SK-N-SH (cell line): Measurements from ENCODE around the gene SIAH3. TPM values are rescaled to one million over a fixed set of nuclear protein-coding genes. Genes with fewer than 3 reads are reported as not detected.

Source experiments
- CTCF ChIA-PET: fragments of 300-600, 350-600 bp; formaldehyde crosslinking; extraction: SDS; loops from one replicate; lab custom pipeline; 2021; lab: Yijun Ruan, JAX
- POLR2A ChIA-PET: fragments of 350-600 bp; sonication (Branson Sonifier 250); formaldehyde crosslinking; extraction: SDS; loops from one replicate; lab custom pipeline; 2020; ENCODE audit warnings: antibody characterized with exemption, inconsistent platforms; lab: Yijun Ruan, JAX
- DNase-seq: peaks from one replicate; pipeline ENCODE4 v3.0.0; 2012
- H2AFZ ChIP-seq: fragments of 200-600 bp; sonication (generic); 2 replicates; pipeline ENCODE4 v1.8.1; 2016; ENCODE audit warnings: antibody characterized with exemption, mild to moderate bottlenecking, low read depth
- H3F3A ChIP-seq: fragments of 200-600 bp; sonication (generic); replicated peaks from 2 replicates; pipeline ENCODE3; 2016; ENCODE audit warnings: antibody characterized with exemption, mild to moderate bottlenecking; ENCODE audit not compliant: insufficient read depth
- H3K27ac ChIP-seq, 2 experiments: fragments of 200-500 bp in 1 of 2; fragments of 200-600 bp in 1 of 2; sonication (Bioruptor generic) in 1 of 2; sonication (generic), shearing (Covaris generic) in 1 of 2; 2 replicates each; pipeline versions ENCODE4 v1.5.1 to v1.6.1; 2014 to 2016; ENCODE audit warnings: low read depth in 2 of 2, inconsistent platforms in 1 of 2, low read length in 1 of 2, mild to moderate bottlenecking in 1 of 2, mixed read lengths in 1 of 2
- H3K27me3 ChIP-seq: fragments of 200-600 bp; sonication (generic), shearing (Covaris generic); 2 replicates; pipeline ENCODE4 v1.6.1; 2016; ENCODE audit warnings: mixed run types; ENCODE audit not compliant: insufficient read depth
- H3K36me3 ChIP-seq, 2 experiments: fragments of 200-500 bp in 1 of 2; fragments of 200-600 bp in 1 of 2; sonication (Bioruptor generic) in 1 of 2; sonication (generic) in 1 of 2; replicated peaks in 1 of 2; 2 replicates each; pipeline versions ENCODE3 to v1.5.1; 2014 to 2016; ENCODE audit warnings: low read length in 1 of 2, mild to moderate bottlenecking in 1 of 2; ENCODE audit not compliant: insufficient read depth in 2 of 2, control insufficient read depth in 1 of 2
- H3K4me1 ChIP-seq, 2 experiments: fragments of 200-500 bp in 1 of 2; fragments of 200-600 bp in 1 of 2; sonication (Bioruptor generic) in 1 of 2; sonication (generic), shearing (Covaris generic) in 1 of 2; 2 replicates each; pipeline versions ENCODE4 v1.5.1 to v1.6.1; 2014 to 2016; ENCODE audit warnings: low read depth in 1 of 2, low read length in 1 of 2, mixed run types in 1 of 2; ENCODE audit not compliant: insufficient read depth in 2 of 2, control insufficient read depth in 1 of 2
- H3K4me2 ChIP-seq: fragments of 200-600 bp; sonication (generic), shearing (Covaris generic); 2 replicates; pipeline ENCODE4 v1.6.1; 2017; ENCODE audit warnings: mixed run types
- H3K4me3 ChIP-seq, 2 experiments: fragments of 200-500 bp in 1 of 2; fragments of 200-600 bp in 1 of 2; sonication (Bioruptor generic) in 1 of 2; sonication (generic), shearing (Covaris generic) in 1 of 2; 2 replicates each; pipeline versions ENCODE4 v1.5.1 to v1.8.1; 2014 to 2016; ENCODE audit warnings: low read depth in 2 of 2, inconsistent platforms in 1 of 2, low read length in 1 of 2, mild to moderate bottlenecking in 1 of 2, mixed read lengths in 1 of 2, moderate library complexity in 1 of 2
- H3K79me2 ChIP-seq: fragments of 200-600 bp; sonication (generic); 2 replicates; pipeline ENCODE4 v1.8.1; 2017; ENCODE audit warnings: mild to moderate bottlenecking; ENCODE audit not compliant: insufficient read depth
- H3K9ac ChIP-seq: fragments of 200-600 bp; sonication (generic); 2 replicates; pipeline ENCODE4 v1.6.1; 2017; ENCODE audit warnings: mixed run types
- H3K9me2 ChIP-seq: fragments of 200-600 bp; sonication (generic); 2 replicates; pipeline ENCODE4 v1.6.1; 2017; ENCODE audit warnings: mixed run types
- H3K9me3 ChIP-seq: fragments of 200-600 bp; sonication (generic); 2 replicates; pipeline ENCODE4 v1.6.1; 2017; ENCODE audit warnings: mixed run types, mild to moderate bottlenecking, moderate library complexity
- H4K20me1 ChIP-seq: fragments of 200-600 bp; sonication (generic); 2 replicates; pipeline ENCODE4 v1.6.1; 2017; ENCODE audit warnings: mild to moderate bottlenecking, mixed run types; ENCODE audit not compliant: insufficient read depth
- CHD2 ChIP-seq: fragments of 150-350 bp; IDR thresholded peaks from 2 replicates; pipeline ENCODE4 v1.6.1; 2018; ENCODE audit warnings: low read length; ENCODE audit not compliant: partially characterized antibody
- ELF1 ChIP-seq: IDR thresholded peaks from 2 replicates; pipeline ENCODE4 v1.4.0; 2012
- EP300 ChIP-seq, 2 experiments: IDR thresholded peaks; 2 replicates each; pipeline versions ENCODE4 v1.4.0 to v1.6.1; 2012; ENCODE audit warnings: borderline replicate concordance in 1 of 2, low read depth in 1 of 2, low read length in 1 of 2
- FOSL2 ChIP-seq: IDR thresholded peaks from 2 replicates; pipeline ENCODE4 v1.4.0; 2012; ENCODE audit warnings: low read depth, mild to moderate bottlenecking, moderate library complexity, borderline replicate concordance
- FOXM1 ChIP-seq: IDR thresholded peaks from 2 replicates; pipeline ENCODE4 v1.4.0; 2012; ENCODE audit warnings: low read depth, mild to moderate bottlenecking
- GATA2 ChIP-seq: sonication (generic); formaldehyde crosslinking; IDR thresholded peaks from 2 replicates; pipeline ENCODE4 v1.5.0; 2020; ENCODE audit warnings: mild to moderate bottlenecking, missing genetic modification reagents
- JUND ChIP-seq: IDR thresholded peaks from 2 replicates; pipeline ENCODE4 v1.4.0; 2012
- NFIC ChIP-seq: IDR thresholded peaks from 2 replicates; pipeline ENCODE4 v1.4.0; 2012; ENCODE audit warnings: borderline replicate concordance
- NRF1 ChIP-seq: IDR thresholded peaks from 2 replicates; pipeline ENCODE4 v1.6.1; 2012; ENCODE audit warnings: low read depth, mild to moderate bottlenecking, low read length
- TEAD4 ChIP-seq: IDR thresholded peaks from 2 replicates; pipeline ENCODE4 v1.4.0; 2012; ENCODE audit warnings: mild to moderate bottlenecking, borderline replicate concordance; ENCODE audit not compliant: insufficient read depth
- YY1 ChIP-seq: IDR thresholded peaks from 2 replicates; pipeline ENCODE4 v1.4.0; 2012; ENCODE audit warnings: low read depth, mild to moderate bottlenecking
- WGBS: methylation state at CpG from one replicate; pipeline ENCODE4 v1.1.6; 2017; ENCODE audit warnings: low lambda C conversion rate; 5-methylcytosine and 5-hydroxymethylcytosine counted together
- polyA plus RNA-seq, 3 experiments: library from polyadenylated mRNA; depleted of rRNA; stranded (reverse); fragments of >200 nt; gene quantifications; 2 replicates each; pipeline ENCODE4 v1.2.3, GENCODE V29; 2012
- TF ChIP-seq, protein P1 (sequence below): fragments of 200-600 bp; sonication (generic); IDR thresholded peaks from 2 replicates; pipeline ENCODE4 v1.6.1; 2017; ENCODE audit warnings: antibody characterized with exemption, mild to moderate bottlenecking, moderate library complexity
- TF ChIP-seq, protein P2 (sequence below): IDR thresholded peaks from 2 replicates; pipeline ENCODE4; 2012
- TF ChIP-seq, protein P3 (sequence below): fragments of 150-350 bp; IDR thresholded peaks from 2 replicates; pipeline ENCODE4 v1.6.1; 2016; ENCODE audit warnings: mild to moderate bottlenecking, low read depth, low read length
- TF ChIP-seq, protein P4 (sequence below): IDR thresholded peaks from 2 replicates; pipeline ENCODE4 v1.4.0; 2012; ENCODE audit warnings: low read depth, borderline replicate concordance
- TF ChIP-seq, protein P5 (sequence below): IDR thresholded peaks from 2 replicates; pipeline ENCODE4 v1.6.1; 2012; ENCODE audit warnings: mild to moderate bottlenecking, low read depth, low read length, moderate library complexity
- TF ChIP-seq, protein P6 (sequence below): IDR thresholded peaks from 2 replicates; pipeline ENCODE4 v1.4.0; 2012; ENCODE audit warnings: low read depth, borderline replicate concordance

SIAH3 gene
- polyA plus RNA-seq, 1 of the 3 experiments (the other 2 are of a cell fraction), result 0.08 TPM

DNA sequence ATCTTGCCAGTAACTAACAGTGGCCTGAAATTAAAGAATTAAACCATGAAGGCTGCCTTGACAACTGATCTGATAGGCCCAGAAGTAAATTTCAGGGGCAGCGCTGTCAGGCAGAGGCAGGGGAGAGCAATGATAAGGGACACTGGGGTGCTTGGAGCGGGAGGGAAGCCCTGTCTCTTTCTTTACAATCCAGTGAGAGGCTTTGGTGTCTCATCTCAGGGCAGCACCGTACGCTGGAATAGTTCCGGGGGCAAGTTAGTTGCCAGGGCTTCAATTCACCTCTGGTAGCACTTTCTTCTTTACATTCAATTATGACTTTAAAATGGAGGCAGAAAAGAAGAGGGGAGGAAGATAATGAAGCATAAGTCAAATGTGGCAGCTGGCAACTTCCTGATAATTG is 74.8 kb downstream of the SIAH3 start:
- peaks cover 12 to 13% of the 10 kb centered on the region in 2 experiments; a peak in 3 of 4 replicates for H3K4me1 ChIP-seq
- DNase-seq, result no peak
- no peak overlapping the region for H2AFZ ChIP-seq
- no peak overlapping the region for H3K4me3 ChIP-seq
- TF ChIP-seq GATA2 (CRISPR knock-in tag), result no peak
- TF ChIP-seq, protein P1, sequence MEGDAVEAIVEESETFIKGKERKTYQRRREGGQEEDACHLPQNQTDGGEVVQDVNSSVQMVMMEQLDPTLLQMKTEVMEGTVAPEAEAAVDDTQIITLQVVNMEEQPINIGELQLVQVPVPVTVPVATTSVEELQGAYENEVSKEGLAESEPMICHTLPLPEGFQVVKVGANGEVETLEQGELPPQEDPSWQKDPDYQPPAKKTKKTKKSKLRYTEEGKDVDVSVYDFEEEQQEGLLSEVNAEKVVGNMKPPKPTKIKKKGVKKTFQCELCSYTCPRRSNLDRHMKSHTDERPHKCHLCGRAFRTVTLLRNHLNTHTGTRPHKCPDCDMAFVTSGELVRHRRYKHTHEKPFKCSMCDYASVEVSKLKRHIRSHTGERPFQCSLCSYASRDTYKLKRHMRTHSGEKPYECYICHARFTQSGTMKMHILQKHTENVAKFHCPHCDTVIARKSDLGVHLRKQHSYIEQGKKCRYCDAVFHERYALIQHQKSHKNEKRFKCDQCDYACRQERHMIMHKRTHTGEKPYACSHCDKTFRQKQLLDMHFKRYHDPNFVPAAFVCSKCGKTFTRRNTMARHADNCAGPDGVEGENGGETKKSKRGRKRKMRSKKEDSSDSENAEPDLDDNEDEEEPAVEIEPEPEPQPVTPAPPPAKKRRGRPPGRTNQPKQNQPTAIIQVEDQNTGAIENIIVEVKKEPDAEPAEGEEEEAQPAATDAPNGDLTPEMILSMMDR, result no peak
- TF ChIP-seq TEAD4, result no peak
- TF ChIP-seq, protein P2, sequence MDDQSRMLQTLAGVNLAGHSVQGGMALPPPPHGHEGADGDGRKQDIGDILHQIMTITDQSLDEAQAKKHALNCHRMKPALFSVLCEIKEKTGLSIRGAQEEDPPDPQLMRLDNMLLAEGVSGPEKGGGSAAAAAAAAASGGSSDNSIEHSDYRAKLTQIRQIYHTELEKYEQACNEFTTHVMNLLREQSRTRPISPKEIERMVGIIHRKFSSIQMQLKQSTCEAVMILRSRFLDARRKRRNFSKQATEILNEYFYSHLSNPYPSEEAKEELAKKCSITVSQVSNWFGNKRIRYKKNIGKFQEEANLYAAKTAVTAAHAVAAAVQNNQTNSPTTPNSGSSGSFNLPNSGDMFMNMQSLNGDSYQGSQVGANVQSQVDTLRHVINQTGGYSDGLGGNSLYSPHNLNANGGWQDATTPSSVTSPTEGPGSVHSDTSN, result no peak
- TF ChIP-seq FOSL2, result no peak
- TF ChIP-seq, protein P3, sequence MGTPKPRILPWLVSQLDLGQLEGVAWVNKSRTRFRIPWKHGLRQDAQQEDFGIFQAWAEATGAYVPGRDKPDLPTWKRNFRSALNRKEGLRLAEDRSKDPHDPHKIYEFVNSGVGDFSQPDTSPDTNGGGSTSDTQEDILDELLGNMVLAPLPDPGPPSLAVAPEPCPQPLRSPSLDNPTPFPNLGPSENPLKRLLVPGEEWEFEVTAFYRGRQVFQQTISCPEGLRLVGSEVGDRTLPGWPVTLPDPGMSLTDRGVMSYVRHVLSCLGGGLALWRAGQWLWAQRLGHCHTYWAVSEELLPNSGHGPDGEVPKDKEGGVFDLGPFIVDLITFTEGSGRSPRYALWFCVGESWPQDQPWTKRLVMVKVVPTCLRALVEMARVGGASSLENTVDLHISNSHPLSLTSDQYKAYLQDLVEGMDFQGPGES, result no peak
- TF ChIP-seq, protein P4, sequence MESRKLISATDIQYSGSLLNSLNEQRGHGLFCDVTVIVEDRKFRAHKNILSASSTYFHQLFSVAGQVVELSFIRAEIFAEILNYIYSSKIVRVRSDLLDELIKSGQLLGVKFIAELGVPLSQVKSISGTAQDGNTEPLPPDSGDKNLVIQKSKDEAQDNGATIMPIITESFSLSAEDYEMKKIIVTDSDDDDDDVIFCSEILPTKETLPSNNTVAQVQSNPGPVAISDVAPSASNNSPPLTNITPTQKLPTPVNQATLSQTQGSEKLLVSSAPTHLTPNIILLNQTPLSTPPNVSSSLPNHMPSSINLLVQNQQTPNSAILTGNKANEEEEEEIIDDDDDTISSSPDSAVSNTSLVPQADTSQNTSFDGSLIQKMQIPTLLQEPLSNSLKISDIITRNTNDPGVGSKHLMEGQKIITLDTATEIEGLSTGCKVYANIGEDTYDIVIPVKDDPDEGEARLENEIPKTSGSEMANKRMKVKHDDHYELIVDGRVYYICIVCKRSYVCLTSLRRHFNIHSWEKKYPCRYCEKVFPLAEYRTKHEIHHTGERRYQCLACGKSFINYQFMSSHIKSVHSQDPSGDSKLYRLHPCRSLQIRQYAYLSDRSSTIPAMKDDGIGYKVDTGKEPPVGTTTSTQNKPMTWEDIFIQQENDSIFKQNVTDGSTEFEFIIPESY, result no peak
- TF ChIP-seq JUND, result no peak
- TF ChIP-seq, protein P5, sequence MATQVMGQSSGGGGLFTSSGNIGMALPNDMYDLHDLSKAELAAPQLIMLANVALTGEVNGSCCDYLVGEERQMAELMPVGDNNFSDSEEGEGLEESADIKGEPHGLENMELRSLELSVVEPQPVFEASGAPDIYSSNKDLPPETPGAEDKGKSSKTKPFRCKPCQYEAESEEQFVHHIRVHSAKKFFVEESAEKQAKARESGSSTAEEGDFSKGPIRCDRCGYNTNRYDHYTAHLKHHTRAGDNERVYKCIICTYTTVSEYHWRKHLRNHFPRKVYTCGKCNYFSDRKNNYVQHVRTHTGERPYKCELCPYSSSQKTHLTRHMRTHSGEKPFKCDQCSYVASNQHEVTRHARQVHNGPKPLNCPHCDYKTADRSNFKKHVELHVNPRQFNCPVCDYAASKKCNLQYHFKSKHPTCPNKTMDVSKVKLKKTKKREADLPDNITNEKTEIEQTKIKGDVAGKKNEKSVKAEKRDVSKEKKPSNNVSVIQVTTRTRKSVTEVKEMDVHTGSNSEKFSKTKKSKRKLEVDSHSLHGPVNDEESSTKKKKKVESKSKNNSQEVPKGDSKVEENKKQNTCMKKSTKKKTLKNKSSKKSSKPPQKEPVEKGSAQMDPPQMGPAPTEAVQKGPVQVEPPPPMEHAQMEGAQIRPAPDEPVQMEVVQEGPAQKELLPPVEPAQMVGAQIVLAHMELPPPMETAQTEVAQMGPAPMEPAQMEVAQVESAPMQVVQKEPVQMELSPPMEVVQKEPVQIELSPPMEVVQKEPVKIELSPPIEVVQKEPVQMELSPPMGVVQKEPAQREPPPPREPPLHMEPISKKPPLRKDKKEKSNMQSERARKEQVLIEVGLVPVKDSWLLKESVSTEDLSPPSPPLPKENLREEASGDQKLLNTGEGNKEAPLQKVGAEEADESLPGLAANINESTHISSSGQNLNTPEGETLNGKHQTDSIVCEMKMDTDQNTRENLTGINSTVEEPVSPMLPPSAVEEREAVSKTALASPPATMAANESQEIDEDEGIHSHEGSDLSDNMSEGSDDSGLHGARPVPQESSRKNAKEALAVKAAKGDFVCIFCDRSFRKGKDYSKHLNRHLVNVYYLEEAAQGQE, result no peak
- no peak for TF ChIP-seq YY1
- no peak for TF ChIP-seq FOXM1
- TF ChIP-seq NRF1, result no peak
- TF ChIP-seq, protein P6, sequence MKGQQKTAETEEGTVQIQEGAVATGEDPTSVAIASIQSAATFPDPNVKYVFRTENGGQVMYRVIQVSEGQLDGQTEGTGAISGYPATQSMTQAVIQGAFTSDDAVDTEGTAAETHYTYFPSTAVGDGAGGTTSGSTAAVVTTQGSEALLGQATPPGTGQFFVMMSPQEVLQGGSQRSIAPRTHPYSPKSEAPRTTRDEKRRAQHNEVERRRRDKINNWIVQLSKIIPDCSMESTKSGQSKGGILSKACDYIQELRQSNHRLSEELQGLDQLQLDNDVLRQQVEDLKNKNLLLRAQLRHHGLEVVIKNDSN, result no peak
- no peak for TF ChIP-seq CHD2
- no peak for TF ChIP-seq EP300 (IDR thresholded peaks at IDR 0.05; ENCODE audit: borderline replicate concordance in 1 of 2, low read depth in 1 of 2, low read length in 1 of 2)
- TF ChIP-seq NFIC, result no peak
- TF ChIP-seq ELF1, result no peak
- POLR2A ChIA-PET, result no interaction called here
- WGBS, result 81% methylated on average over 5 of the region's 5 CpGs
- no peaks in the 10 kb centered on the region for H3K9me2 ChIP-seq
- no peaks in the 10 kb centered on the region for H3K36me3 ChIP-seq
- H4K20me1 ChIP-seq, result no peaks in the 10 kb centered on the region
- H3K4me2 ChIP-seq, result no peak overlapping the region
- CTCF ChIA-PET, result no interaction called here
- H3K9ac ChIP-seq, result no peak overlapping the region
- H3K79me2 ChIP-seq, result no peaks in the 10 kb centered on the region
- 0 out of 2 replicates have a peak, but pooled peaks cover 4% of the 10 kb centered on the region for H3K27me3 ChIP-seq
- no peaks in the 10 kb centered on the region for H3K9me3 ChIP-seq
- no peak overlapping the region for H3K27ac ChIP-seq
- H3F3A ChIP-seq, result no peaks in the 10 kb centered on the region
